SK-N-MC (cell line): ENCODE results near the gene SKP1.
A peak's percentile ranks its signal among the peaks of the same experiment; 100 is the strongest.

Experiments used
- DNase-seq: peaks from one replicate; pipeline ENCODE4 v3.0.0-alpha.2; 2011; ENCODE audit warnings: low read depth, low spot score
- H3K27ac ChIP-seq: fragments of 200-600 bp; sonication (generic); 2 replicates; pipeline ENCODE4 v1.5.1; 2016; ENCODE audit warnings: mixed run types
- H3K36me3 ChIP-seq: fragments of 200-600 bp; sonication (generic); 2 replicates; pipeline ENCODE4 v1.6.1; 2017; ENCODE audit warnings: antibody characterized with exemption, low read length, mixed read lengths; ENCODE audit not compliant: insufficient read depth
- H3K4me3 ChIP-seq: fragments of 200-600 bp; sonication (generic); 2 replicates; pipeline ENCODE4 v1.5.1; 2016
- H3K9ac ChIP-seq: fragments of 200-600 bp; sonication (generic); 2 replicates; pipeline ENCODE4 v1.8.0; 2017; ENCODE audit warnings: mixed run types, mixed read lengths; ENCODE audit not compliant: insufficient read length
- H3K9me3 ChIP-seq: fragments of 200-600 bp; sonication (generic); 2 replicates; pipeline ENCODE4 v1.6.1; 2017; ENCODE audit warnings: low read depth, mild to moderate bottlenecking, antibody characterized with exemption, low read length, moderate library complexity, mixed read lengths
- EZH2 ChIP-seq: fragments of 200-600 bp; sonication (generic); IDR thresholded peaks from one replicate; pipeline ENCODE4 v1.6.1; 2017; ENCODE audit warnings: antibody characterized with exemption
- FOXP2 ChIP-seq: optimal IDR thresholded peaks from 2 replicates; pipeline ENCODE3; 2011; ENCODE audit warnings: mild to moderate bottlenecking, moderate library complexity; ENCODE audit not compliant: insufficient read depth; ENCODE audit errors: extremely low read length, control extremely low read depth
- POLR2AphosphoS5 ChIP-seq: IDR thresholded peaks from 2 replicates; pipeline ENCODE4 v1.6.1; 2012; ENCODE audit warnings: mild to moderate bottlenecking, low read depth, low read length, borderline replicate concordance

Gene SKP1

DNA sequence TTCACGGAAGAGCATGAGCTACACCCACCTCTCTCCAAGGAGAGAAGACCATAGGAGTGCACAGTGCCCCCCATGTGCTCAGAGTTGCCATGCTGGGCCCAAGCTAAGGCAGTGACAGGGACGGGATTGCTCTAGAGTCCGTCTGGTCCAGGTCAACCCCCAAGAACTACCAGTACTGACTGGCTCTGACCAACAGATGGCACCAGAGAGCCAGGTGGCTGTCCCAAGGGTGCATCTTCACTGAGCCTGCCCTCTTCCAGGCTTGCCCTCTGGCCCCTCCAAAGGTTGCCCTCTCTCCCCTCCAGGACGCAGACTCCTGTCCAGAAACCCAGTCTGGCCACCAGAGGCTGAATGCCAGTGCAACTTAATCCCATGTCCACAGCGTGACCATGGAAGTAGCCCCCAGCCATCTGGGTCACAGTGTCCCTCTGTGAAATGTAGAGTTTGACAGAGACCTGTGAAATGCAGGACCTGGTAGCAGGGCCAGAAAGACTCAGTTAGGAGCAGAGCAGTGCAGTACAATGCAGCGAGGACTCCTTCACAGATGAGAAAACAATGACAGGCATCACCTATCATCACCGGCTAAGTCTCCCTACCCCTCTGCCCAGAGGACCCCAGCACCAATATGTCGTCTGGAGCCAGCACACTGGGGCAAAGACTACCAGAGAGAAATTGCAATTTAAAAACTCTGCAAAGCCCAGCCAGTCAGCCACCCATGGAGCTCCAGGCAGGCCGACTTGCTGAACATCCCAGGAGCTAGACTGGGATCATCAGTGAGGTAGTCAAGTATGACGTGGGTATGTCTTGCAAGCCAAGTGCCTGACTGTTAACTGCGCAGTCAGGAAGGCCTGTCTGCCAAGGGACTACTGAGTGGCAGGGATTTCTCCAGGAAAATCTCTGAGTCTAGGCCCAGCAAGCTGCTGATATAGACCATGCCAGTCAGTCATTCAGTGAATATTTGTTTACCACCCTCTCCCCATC is 7.7 kb upstream of the SKP1 start:
- Histone ChIP-seq H3K9me3 (no peaks in the 10 kb centered on the region), H3K27ac (no peak overlapping the region), H3K36me3 (no peaks in the 10 kb centered on the region), H3K4me3 (no peak overlapping the region), H3K9ac (no peak overlapping the region)
- TF ChIP-seq EZH2 (no peak), POLR2AphosphoS5 (no peak), FOXP2 (no peak)
- no peak for DNase-seq

DNA sequence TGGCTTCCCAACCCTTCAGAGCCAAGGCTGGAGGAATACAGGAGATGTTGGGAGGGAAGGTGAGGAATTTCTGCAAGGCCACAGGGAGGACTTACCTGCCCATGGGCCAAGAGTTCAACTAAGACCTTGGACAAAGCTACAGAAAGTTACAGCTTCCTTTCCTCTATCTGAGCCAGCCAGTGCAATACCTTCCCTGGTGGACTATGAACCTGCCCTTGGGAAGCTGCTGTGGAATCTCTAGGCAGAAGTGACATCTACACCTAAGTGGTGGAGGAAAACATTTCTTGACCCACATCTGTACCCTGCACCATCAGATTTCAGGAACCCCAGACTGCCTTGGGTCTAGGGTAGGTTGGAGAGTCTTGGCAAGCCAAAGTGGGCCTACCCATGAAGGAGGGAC is 6.7 kb upstream of the SKP1 start:
- Histone ChIP-seq H3K27ac (no peak overlapping the region), H3K9me3 (no peaks in the 10 kb centered on the region), H3K9ac (no peak overlapping the region), H3K36me3 (no peaks in the 10 kb centered on the region), H3K4me3 (no peak overlapping the region)
- no peak for TF ChIP-seq POLR2AphosphoS5
- TF ChIP-seq EZH2 = no peak
- no peak for TF ChIP-seq FOXP2
- no peak for DNase-seq

- TF ChIP-seq EZH2 (no peak), FOXP2 (no peak), POLR2AphosphoS5 (no peak)
- H3K9ac ChIP-seq = peak overlapping the region; percentile 97
- no peak overlapping the region for H3K4me3 ChIP-seq
- no peaks in the 10 kb centered on the region for H3K9me3 ChIP-seq
- no peak overlapping the region for H3K27ac ChIP-seq
- H3K36me3 ChIP-seq = peaks cover 15% of the 10 kb centered on the region
- DNase-seq = no peak
Measured at GRCh38 chr5:134178096-134178419, 1.3 kb upstream of the SKP1 start.

DNA sequence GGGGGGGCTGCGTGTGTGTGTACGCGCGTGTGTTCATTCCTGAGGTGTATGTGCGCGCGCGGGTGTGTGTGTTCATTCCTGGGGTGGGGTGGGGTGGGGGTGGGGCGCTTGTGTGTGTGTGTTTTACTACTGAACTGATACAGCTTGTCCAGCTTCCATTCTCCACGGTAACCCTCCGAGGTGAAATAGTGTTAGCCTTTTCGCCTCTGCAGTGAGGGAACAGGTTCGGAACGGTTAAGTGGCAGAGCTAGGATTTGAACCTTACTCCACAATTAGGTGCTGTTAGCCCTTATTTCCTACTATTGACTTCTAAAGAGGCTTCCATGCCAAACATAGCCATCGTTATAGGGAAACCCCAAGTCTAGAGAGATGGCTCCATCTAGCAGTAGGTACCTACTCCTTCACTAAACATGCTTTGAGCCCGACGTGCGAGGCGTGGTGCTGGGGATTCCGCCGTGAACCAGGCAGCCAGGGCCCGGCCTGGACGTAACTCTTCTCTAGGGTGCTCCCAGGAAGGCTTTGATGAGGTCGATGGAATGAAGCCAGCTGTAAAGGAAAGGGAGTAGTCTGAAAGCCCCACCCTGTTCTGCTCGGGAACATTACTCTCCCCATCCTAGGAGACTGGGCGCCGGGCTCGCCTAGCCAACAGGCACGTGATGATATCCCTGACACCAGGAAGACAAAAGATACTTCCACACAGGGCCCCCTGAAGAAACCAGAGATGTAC is 782 bp upstream of the SKP1 start:
- Histone ChIP-seq H3K9me3 (no peaks in the 10 kb centered on the region), H3K9ac (peak overlapping the region; percentile 97), H3K4me3 (peak overlapping the region; percentile 85), H3K27ac (peak overlapping the region; percentile 96), H3K36me3 (peaks cover 17% of the 10 kb centered on the region)
- TF ChIP-seq EZH2 = no peak
- no peak for TF ChIP-seq POLR2AphosphoS5
- no peak for TF ChIP-seq FOXP2
- no peak for DNase-seq

GRCh38 chr5:134175921-134176510 is 734 bp downstream of the SKP1 start:
- H3K9me3 ChIP-seq = no peaks in the 10 kb centered on the region
- peak overlapping the region; percentile 85 for H3K4me3 ChIP-seq
- peak overlapping the region; percentile 97 for H3K9ac ChIP-seq
- DNase-seq = no peak
- peak overlapping the region; percentile 96 for H3K27ac ChIP-seq
- TF ChIP-seq FOXP2 (no peak), POLR2AphosphoS5 (no peak), EZH2 (no peak)
- H3K36me3 ChIP-seq = peaks cover 32% of the 10 kb centered on the region

DNA sequence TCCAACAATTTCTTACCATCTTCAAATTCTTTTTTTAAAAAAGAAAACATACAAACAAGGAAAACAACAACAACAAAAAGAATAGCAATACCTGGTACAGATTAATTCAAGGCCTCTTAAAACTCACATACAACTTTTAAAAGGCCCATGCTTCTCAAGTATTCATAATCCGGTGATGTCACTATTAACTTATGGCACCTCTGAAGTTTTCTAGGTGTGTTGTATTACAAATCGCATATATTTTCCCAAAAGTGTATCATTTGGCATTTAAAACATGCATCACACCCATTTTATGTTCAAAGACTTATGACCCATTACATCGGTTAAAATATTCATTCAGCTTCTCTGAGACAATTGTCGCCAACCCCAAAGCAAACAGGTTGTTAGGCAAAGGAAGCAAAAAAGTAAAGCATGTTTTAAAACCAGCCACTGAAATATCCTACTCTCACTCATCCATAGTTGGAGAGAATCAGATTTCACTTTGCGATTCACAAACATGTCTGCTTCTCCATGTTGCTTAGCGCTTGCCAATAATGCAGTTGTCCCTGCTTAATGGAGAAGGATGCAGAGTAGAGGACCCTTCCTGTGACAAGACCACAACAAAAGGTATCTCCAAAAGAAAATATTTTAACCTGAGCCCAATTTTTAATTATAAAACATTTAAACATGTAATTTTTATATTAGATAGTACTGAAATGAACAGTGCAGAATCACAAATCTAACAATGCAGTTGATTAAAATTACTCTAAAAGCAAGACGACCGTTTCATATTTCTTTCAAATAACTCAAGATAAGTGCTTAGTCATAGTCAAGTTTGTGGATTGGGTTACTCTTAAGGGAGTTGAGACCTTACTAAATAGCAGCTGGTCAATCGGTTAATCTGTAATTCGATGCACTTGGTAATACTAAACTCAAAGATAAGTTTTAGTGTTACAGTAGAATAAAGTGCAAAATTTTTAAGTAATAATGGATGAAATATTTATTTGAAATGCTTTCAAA is 1.6 kb downstream of the SKP1 start:
- Histone ChIP-seq H3K9me3 (no peaks in the 10 kb centered on the region), H3K4me3 (peak overlapping the region; percentile 85), H3K9ac (peak overlapping the region; percentile 97), H3K36me3 (peaks cover 41% of the 10 kb centered on the region), H3K27ac (peak overlapping the region; percentile 32; the same call in 1 of the 2 replicates)
- no peak for DNase-seq
- TF ChIP-seq FOXP2 = no peak
- TF ChIP-seq EZH2 = no peak
- no peak for TF ChIP-seq POLR2AphosphoS5

DNA sequence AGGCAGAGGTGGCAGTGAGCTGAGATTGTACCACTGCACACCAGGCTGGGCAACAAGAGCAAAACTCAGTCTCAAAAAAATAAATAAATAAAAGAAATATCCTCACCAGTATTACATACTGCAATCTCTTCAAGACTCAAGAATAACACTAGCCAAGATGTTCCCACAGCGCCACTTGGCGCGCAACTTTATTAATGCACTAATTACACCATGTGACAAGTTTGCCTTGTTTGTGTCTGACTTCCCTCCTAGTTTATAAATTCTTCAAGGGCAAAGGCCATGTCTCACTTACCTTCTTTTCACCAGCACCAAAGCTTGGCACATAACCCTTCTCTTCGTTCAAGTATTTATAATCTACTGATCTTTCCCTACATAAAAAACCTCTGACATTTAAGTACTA is 4.8 kb downstream of the SKP1 start:
- no peak for DNase-seq
- Histone ChIP-seq H3K9me3 (no peaks in the 10 kb centered on the region), H3K9ac (no peak overlapping the region), H3K36me3 (peaks cover 68% of the 10 kb centered on the region), H3K4me3 (no peak overlapping the region), H3K27ac (no peak overlapping the region)
- TF ChIP-seq POLR2AphosphoS5 (no peak), FOXP2 (no peak), EZH2 (no peak)
